ENCODE measurements around the gene NKAIN2.
"Not testable (repeated sequence)": the region's sequence is repeated elsewhere in the genome, so short reads cannot be mapped to it uniquely, and the experiment has no call there.

Gene NKAIN2

GRCh38 chr6:123895806-123896205 lies 92.1 kb downstream of the NKAIN2 start:
- DNase-seq (ENCODE audit: low spot score), result no peak

- DNase-seq (ENCODE audit: low spot score), result no peak
These were observed 93.2 kb downstream of the NKAIN2 start for GRCh38 chr6:123896869-123897268.

GRCh38 chr6:123897965-123898364 lies 94.3 kb downstream of the NKAIN2 start:
- no peak for DNase-seq (ENCODE audit: low spot score)

- no peak for DNase-seq (ENCODE audit: low spot score)
These were observed 95.0 kb downstream of the NKAIN2 start for GRCh38 chr6:123898665-123899064.

- DNase-seq (ENCODE audit: low spot score), result no peak
These were observed 96.1 kb downstream of the NKAIN2 start for GRCh38 chr6:123899745-123900144.

- no peak for DNase-seq (ENCODE audit: low spot score)
These were observed 97.8 kb downstream of the NKAIN2 start for GRCh38 chr6:123901436-123901835.

- DNase-seq (ENCODE audit: low spot score), result no peak
These were observed 99.2 kb downstream of the NKAIN2 start for GRCh38 chr6:123902738-123903313.

GRCh38 chr6:123904228-123904627 lies 100.6 kb downstream of the NKAIN2 start:
- DNase-seq (ENCODE audit: low spot score), result no peak

GRCh38 chr6:123908797-123909196 lies 105.1 kb downstream of the NKAIN2 start:
- DNase-seq (ENCODE audit: low spot score), result no peak

- no peak for DNase-seq (ENCODE audit: low spot score)
These were observed 106.3 kb downstream of the NKAIN2 start for GRCh38 chr6:123909989-123910388.

GRCh38 chr6:123913863-123914262 lies 110.2 kb downstream of the NKAIN2 start:
- no peak for DNase-seq (ENCODE audit: low spot score)

- not testable (repeated sequence) for DNase-seq (ENCODE audit: low spot score)
These were observed 119.7 kb downstream of the NKAIN2 start for GRCh38 chr6:123923379-123923778.

- no peak for DNase-seq (ENCODE audit: low spot score)
These were observed 121.7 kb downstream of the NKAIN2 start for GRCh38 chr6:123925350-123925749.

- no peak for DNase-seq (ENCODE audit: low spot score)
These were observed 122.3 kb downstream of the NKAIN2 start for GRCh38 chr6:123925842-123926399.

- DNase-seq (ENCODE audit: low spot score), result no peak
These were observed 124.9 kb downstream of the NKAIN2 start for GRCh38 chr6:123928529-123928928.

- DNase-seq (ENCODE audit: low spot score), result no peak
These were observed 128.3 kb downstream of the NKAIN2 start for GRCh38 chr6:123931928-123932327.

GRCh38 chr6:123940551-123940950 lies 136.9 kb downstream of the NKAIN2 start:
- no peak for DNase-seq (ENCODE audit: low spot score)

- DNase-seq (ENCODE audit: low spot score), result no peak
These were observed 138.2 kb downstream of the NKAIN2 start for GRCh38 chr6:123941855-123942254.

- DNase-seq (ENCODE audit: low spot score), result no peak
These were observed 141.7 kb downstream of the NKAIN2 start for GRCh38 chr6:123945386-123945785.

- DNase-seq (ENCODE audit: low spot score), result no peak
These were observed 150.3 kb downstream of the NKAIN2 start for GRCh38 chr6:123953920-123954319.

- DNase-seq (ENCODE audit: low spot score), result no peak
These were observed 153.0 kb downstream of the NKAIN2 start for GRCh38 chr6:123956492-123957139.

GRCh38 chr6:123962508-123962907 lies 158.8 kb downstream of the NKAIN2 start:
- no peak for DNase-seq (ENCODE audit: low spot score)

- DNase-seq (ENCODE audit: low spot score), result no peak
These were observed 162.2 kb downstream of the NKAIN2 start for GRCh38 chr6:123965894-123966293.

- no peak for DNase-seq (ENCODE audit: low spot score)
These were observed 163.0 kb downstream of the NKAIN2 start for GRCh38 chr6:123966618-123967017.

Data from AG08396 (cell line).